Activated naive CD8-positive, alpha-beta T cell treated with anti-CD3 and anti-CD28 coated beads, Interleukin-2, amount 10 ng/mL, durations not matched to agents 7 days and 5 days (primary cell): ENCODE measurements around the gene ANKS3. TPM values are rescaled to one million over a fixed set of nuclear protein-coding genes. Genes with fewer than 3 reads are reported as not detected.

ENCODE experiments used
- ATAC-seq: fragments of 150-1000 bp; cut with Tn5 transposase; one replicate; pipeline ENCODE4 v1.10.0; 2021; ENCODE audit warnings: low read depth, moderate library complexity
- POLR2A ChIA-PET: fragments of 350-600 bp; sonication (Branson Sonifier 250); formaldehyde crosslinking; loops from one replicate; lab custom pipeline; 2021; ENCODE audit warnings: antibody characterized with exemption; lab: Charles Lee
- DNase-seq: peaks from one replicate; pipeline ENCODE4 v3.0.0; 2021
- H3K27ac Mint-ChIP-seq: one replicate; pipeline ENCODE4 v1.8.0; 2022; ENCODE audit warnings: mild to moderate bottlenecking, mixed read lengths
- H3K27me3 Mint-ChIP-seq: one replicate; pipeline ENCODE4 v1.8.0; 2022; ENCODE audit warnings: mild to moderate bottlenecking, moderate library complexity, mixed read lengths
- H3K36me3 Mint-ChIP-seq: one replicate; pipeline ENCODE4 v1.8.0; 2021; ENCODE audit warnings: mild to moderate bottlenecking, mixed read lengths
- H3K4me1 Mint-ChIP-seq: one replicate; pipeline ENCODE4 v1.8.0; 2021; ENCODE audit warnings: mixed read lengths
- H3K4me3 Mint-ChIP-seq: one replicate; pipeline ENCODE4 v1.8.0; 2022; ENCODE audit warnings: mild to moderate bottlenecking, moderate library complexity, mixed read lengths
- H3K9me3 Mint-ChIP-seq: one replicate; pipeline ENCODE4 v1.8.0; 2021; ENCODE audit warnings: mixed read lengths
- total RNA-seq, 2 experiments: library from RNA; stranded (reverse); gene quantifications; one replicate each; pipeline ENCODE4 v1.2.3, GENCODE V29; 2021

The ANKS3 gene
- total RNA-seq, 2 experiments from 2014 or later: 20.4 to 20.5 TPM

DNA sequence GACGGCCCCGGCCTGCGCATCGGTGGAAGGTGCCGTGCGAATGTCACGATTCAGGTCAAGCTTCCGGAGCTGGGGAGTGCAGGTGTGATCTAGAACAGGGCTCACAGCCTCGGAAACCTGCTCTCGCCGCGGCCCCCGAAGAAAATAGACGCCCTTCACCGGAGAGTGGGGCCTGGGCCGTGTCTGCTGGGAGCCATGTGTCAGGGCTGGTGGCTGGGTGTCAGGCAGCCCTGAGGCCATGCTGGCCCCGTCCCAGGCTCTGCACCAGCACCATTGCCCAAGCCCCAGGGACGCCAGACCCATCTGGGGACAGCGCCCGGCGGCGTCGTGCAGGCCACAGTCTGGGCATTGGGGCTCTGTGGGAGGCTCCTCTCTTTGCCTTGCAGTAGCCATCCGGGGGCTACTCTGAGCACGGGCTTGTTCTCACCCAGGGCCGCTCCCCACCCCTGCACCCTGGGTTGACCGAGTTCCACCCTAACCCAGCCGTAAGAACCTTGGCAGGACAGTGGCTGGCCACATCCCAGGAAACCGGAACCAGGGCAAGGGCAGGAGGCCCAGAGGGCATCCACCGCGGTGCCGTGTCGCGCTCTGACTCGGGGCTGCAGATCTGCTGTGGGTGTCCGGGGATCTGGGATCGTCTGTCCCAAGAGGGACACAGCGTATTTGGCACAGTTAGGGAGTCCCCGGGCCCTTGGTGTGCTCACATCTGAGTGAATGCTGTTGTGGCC lies 46.0 kb downstream of the ANKS3 start:
- H3K27ac Mint-ChIP-seq: no peak overlapping the region
- DNase-seq (no peak), ATAC-seq (no peak)
- peaks cover 5% of the 10 kb centered on the region for H3K36me3 Mint-ChIP-seq
- POLR2A ChIA-PET: no interaction called here
- H3K9me3 Mint-ChIP-seq: no peaks in the 10 kb centered on the region
- H3K4me3 Mint-ChIP-seq: no peak overlapping the region
- H3K4me1 Mint-ChIP-seq: peaks cover 7% of the 10 kb centered on the region
- no peaks in the 10 kb centered on the region for H3K27me3 Mint-ChIP-seq

DNA sequence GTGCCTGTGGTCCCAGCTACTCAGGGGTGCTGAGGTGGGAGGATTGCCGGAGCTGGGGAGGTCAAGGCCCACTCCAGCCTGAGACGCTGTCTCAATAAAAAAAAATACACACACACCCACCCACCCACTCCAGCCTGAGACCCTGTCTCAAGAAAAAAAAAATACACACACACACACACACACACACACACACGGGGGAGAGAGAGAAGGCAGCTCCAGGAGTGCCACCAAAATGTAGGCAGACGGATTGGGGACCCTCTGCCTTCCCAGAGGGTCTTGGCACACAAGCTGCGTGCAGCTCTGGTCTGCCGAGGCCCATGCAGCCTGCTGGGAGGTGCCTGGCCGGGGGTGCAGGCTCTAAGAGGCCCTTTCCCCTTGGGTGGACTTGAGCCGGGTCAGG lies 46.7 kb downstream of the ANKS3 start:
- Mint-ChIP-seq H3K27me3 (no peaks in the 10 kb centered on the region), H3K9me3 (no peaks in the 10 kb centered on the region)

DNA sequence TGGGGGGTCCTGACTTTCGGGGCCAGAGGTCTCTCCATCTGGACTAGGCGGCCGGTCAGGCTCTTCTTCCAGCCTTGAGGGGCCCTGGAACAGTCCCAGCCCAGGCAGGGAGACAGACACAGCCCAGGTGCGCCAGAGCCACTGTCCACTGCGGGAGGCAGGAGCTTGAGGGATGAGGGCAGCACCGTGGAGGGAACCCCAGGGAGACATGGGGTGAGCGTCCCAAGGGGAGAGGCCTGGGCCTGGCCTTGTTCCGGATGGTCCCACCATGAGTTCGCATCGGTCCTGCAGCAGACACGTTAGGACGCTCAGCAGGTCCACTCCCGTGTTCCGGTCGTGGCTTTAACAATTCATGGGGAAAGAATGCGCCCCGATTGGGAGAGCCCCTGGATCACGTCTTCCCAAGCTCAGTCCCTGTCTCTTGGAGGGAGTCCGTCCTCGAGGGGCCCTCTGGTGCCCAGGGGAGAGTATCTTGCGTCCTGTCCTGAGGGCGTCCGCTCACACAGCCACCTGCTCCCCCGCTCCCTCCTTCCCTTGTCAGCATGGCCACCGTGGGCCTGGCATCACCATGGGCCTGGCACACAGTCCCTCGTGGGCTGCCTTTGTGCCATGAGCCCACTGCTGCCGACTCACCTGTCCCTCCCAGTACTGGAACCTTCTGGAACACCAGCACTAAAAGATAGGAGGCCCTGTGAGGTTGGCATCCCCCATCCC lies 47.4 kb downstream of the ANKS3 start:
- no peak overlapping the region for H3K4me3 Mint-ChIP-seq
- no peaks in the 10 kb centered on the region for H3K9me3 Mint-ChIP-seq
- no peak for DNase-seq
- H3K36me3 Mint-ChIP-seq: peaks cover 7% of the 10 kb centered on the region
- ATAC-seq: no peak
- no peaks in the 10 kb centered on the region for H3K27me3 Mint-ChIP-seq
- H3K27ac Mint-ChIP-seq: no peak overlapping the region
- peaks cover 4% of the 10 kb centered on the region for H3K4me1 Mint-ChIP-seq
- POLR2A ChIA-PET: no interaction called here

More for the DNA sequence above, 46.7 kb downstream of the ANKS3 start:
- no peak overlapping the region for H3K4me3 Mint-ChIP-seq
- no peak for DNase-seq
- POLR2A ChIA-PET: no interaction called here
- no peak for ATAC-seq
- H3K36me3 Mint-ChIP-seq: peaks cover 7% of the 10 kb centered on the region
- H3K4me1 Mint-ChIP-seq: peaks cover 5% of the 10 kb centered on the region
- H3K27ac Mint-ChIP-seq: no peak overlapping the region

DNA sequence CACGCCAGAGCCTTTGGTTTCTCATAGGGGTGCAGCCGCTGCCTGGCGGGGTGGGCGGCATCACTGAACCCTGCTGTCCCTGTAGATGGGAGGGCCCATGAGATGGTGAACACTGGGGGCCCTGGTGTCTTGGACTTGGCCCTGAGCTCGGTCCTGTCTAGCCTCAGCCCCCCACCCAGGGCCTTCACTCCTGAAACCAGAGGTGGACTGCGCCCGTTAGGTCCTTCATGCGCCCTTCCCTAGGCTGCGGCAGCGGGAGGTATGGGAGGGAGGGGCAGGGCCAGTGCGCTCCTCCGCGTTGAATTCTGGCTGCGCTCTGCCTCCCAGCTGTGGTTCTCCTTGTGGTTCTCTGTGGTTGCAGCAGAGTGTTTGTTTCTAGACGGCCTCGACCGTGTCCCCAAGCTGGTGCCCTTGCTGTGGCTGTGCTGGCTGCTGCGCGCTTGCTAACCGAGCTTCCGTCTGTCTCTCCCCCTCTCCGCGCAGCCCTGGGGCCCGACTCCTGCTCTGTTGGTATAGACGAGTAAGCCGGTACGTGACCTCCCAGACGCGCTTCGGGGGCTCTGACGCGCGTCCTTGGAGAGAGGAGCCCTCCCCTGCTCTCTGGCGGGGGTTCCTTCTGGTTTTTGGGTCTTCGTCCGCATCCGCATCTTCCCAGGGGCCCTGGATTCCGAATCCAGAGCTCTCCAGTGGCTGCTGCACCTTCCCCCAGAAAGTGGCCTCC lies 48.1 kb downstream of the ANKS3 start:
- DNase-seq (no peak), ATAC-seq (no peak)
- POLR2A ChIA-PET: no interaction called here
- no peak overlapping the region for H3K27ac Mint-ChIP-seq
- no peak overlapping the region for H3K4me3 Mint-ChIP-seq
- peaks cover 7% of the 10 kb centered on the region for H3K36me3 Mint-ChIP-seq
- no peaks in the 10 kb centered on the region for H3K27me3 Mint-ChIP-seq
- H3K9me3 Mint-ChIP-seq: no peaks in the 10 kb centered on the region
- H3K4me1 Mint-ChIP-seq: peaks cover 5% of the 10 kb centered on the region

DNA sequence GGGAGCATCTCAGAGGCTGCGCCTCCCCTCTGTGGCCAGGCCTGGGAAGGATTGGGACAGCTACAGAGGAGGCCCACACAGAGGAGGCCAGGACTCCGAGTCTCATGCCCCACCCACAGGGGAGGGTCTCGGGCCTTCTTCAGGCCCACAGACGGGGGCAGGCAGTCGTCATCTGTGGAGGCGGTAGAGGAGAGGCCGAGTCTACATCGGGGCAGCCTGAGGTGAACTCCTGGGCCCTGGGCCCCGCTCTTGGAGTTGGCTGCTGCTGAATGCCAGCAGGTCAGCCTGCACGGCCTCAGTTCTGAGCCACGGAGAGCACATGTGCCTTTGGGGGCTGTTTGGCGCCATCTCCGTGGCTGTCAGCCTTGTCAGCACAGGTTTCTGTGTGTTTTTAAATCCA lies 48.8 kb downstream of the ANKS3 start:
- DNase-seq: no peak
- Mint-ChIP-seq H3K27ac (no peak overlapping the region), H3K4me3 (no peak overlapping the region), H3K9me3 (no peaks in the 10 kb centered on the region), H3K36me3 (peaks cover 5% of the 10 kb centered on the region), H3K4me1 (peaks cover 5% of the 10 kb centered on the region), H3K27me3 (no peaks in the 10 kb centered on the region)
- no peak for ATAC-seq
- POLR2A ChIA-PET: interaction anchor here (1.0 to 1.3 kb wide), 2 partner anchors 8 to 16 kb away, joined by 4 read pairs; no protein-coding TSS in a partner anchor

DNA sequence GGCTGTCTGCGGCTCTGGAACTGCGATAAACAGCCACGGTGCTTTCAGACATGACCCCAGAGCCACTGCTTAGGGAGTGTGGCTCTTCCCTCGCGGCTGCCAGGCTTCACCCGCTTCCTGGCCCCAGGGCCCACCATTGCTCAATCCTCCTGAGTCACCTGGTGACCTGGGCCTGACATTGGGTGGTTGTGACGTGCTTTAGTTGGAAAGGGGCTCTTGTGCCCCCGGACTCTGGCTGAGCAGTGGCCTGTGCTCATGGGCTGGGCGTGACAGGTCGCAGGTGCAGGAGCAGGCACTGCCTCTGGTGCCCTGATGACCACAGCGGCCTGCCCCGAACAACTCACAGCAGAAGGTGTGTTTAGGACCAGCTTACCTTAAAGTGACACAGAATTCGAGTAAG lies 49.3 kb downstream of the ANKS3 start:
- no peak overlapping the region for H3K4me3 Mint-ChIP-seq
- H3K27me3 Mint-ChIP-seq: no peaks in the 10 kb centered on the region
- no peak for ATAC-seq
- POLR2A ChIA-PET: interaction anchor here (1.0 to 1.3 kb wide), 2 partner anchors 9 to 16 kb away, joined by 4 read pairs; no protein-coding TSS in a partner anchor
- DNase-seq: no peak
- H3K36me3 Mint-ChIP-seq: peaks cover 5% of the 10 kb centered on the region
- no peaks in the 10 kb centered on the region for H3K9me3 Mint-ChIP-seq
- H3K27ac Mint-ChIP-seq: peak overlapping the region; percentile 70
- peaks cover 5% of the 10 kb centered on the region for H3K4me1 Mint-ChIP-seq

DNA sequence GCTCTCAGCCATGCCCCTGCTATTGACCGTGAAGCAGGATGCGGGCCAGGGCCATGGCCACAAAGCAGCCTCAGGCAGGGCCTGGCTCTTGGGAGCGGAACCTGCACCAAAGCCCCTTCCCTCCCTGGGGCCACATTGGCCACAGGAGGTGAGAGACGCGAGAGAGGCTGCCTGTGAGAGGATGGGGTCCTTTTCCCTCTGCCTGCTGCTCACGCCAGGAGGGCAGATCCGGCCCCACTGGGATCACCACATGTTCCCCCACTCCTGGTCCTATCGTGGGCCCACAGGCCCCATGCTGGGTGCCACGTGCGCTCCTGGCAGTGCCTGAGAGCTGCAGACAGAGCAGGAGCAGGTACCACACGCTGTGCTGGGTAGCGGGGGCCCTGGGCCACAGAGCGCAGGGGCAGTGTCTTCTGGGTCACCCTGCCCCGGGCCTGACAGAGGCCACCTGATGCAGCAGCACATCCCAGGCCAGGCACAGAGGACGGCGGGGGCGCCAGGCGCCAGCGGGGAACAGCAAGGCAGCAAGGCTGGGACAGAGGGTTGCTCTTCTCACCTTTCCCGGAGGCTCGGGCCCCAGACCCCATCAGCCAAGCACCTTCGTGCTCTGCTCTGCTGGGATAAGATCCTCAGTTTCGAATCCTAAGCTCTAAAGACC lies 49.9 kb downstream of the ANKS3 start:
- Mint-ChIP-seq H3K36me3 (peaks cover 5% of the 10 kb centered on the region), H3K4me3 (no peak overlapping the region), H3K27ac (no peak overlapping the region), H3K9me3 (no peaks in the 10 kb centered on the region), H3K27me3 (no peaks in the 10 kb centered on the region), H3K4me1 (peaks cover 6% of the 10 kb centered on the region)
- POLR2A ChIA-PET: interaction anchor here (1.0 to 1.3 kb wide), 2 partner anchors 10 to 15 kb away, joined by 4 read pairs; no protein-coding TSS in a partner anchor
- DNase-seq: no peak
- no peak for ATAC-seq

DNA sequence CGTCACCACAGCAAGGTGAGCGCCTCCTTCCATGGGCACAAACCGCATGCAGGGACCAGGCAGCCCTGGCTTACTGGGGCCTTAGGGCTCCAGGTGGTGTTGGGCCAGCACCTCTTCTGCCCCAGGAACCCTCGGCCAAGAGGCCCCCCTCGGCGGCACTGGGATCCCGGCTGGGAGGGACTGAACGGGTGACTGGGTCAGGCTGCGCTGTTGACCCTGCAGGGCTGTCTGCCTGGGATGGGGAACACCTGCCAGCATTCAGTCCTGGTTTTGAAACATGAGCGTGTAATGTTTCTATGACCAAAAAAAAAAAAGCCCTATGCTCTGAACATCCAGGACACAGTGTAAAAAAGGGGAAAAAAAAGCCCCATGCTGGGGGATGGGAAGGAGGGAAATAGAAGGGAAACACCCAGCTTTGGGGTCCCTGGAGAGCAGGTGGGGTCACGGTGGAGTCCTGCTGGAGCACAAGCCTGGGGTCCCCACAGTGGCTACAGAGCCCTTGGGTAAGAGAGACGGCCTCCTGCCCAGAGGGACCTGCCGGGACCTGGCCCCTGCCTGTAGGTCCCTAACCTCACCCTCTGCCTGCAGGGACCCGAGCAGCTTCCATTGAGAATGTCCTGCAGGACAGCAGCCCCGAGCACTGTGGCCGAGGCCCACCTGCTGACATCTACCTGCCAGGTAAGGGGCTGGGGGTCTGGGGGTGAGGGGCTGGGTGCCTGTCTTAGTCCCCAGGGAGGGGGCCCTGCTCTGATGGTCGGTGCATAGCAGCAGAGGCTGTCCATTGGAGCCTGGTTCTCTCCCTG lies 50.6 kb downstream of the ANKS3 start:
- H3K4me3 Mint-ChIP-seq: no peak overlapping the region
- ATAC-seq (no peak), DNase-seq (no peak)
- no peaks in the 10 kb centered on the region for H3K9me3 Mint-ChIP-seq
- H3K4me1 Mint-ChIP-seq: peaks cover 11% of the 10 kb centered on the region
- H3K27me3 Mint-ChIP-seq: no peaks in the 10 kb centered on the region
- H3K36me3 Mint-ChIP-seq: peaks cover 5% of the 10 kb centered on the region
- POLR2A ChIA-PET: interaction anchor here (0.7 to 2.7 kb wide), 3 partner anchors 8 to 51 kb away, joined by 3 to 8 read pairs (median 4); partner anchors contain the start of genes ANKS3 and DNAAF8
- H3K27ac Mint-ChIP-seq: peak overlapping the region; percentile 9

DNA sequence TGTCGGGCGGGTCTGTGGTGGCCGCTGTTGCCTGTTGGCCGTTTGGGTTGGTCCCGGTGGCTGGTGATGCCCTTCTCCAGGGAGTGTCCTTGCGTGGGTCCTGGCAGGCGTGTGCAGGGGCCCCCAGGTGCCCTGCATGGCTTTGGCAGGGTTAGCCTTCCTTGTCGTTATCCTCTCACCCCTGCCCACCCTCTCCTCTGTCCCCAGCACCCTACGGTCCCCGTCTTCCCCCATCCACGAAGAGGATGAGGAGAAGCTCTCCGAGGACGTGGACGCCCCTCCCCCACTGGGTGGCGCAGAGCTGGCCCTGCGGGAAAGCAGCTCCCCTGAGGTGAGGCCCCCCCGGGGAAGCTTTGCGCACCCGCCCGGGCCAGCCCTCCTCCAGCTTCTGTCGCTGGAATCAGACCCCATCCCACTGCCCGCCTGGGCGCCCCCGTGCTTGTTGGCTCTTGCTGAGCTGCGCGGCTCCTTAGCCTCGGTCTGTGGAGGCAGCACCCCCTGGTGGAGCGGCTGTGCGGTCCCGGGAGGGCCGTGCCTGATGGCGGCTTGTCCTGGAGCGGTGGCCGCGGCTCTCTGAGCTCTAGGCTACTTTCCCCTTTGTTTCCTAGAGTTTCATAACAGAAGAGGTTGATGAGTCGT lies 51.3 kb downstream of the ANKS3 start:
- Mint-ChIP-seq H3K9me3 (no peaks in the 10 kb centered on the region), H3K27me3 (no peaks in the 10 kb centered on the region), H3K4me3 (no peak overlapping the region), H3K4me1 (peaks cover 16% of the 10 kb centered on the region), H3K36me3 (peaks cover 10% of the 10 kb centered on the region), H3K27ac (peak overlapping the region; percentile 86)
- POLR2A ChIA-PET: interaction anchor here (0.7 to 2.7 kb wide), 3 partner anchors 9 to 52 kb away, joined by 3 to 8 read pairs (median 4); partner anchors contain the start of genes ANKS3 and DNAAF8
- DNase-seq (peak; percentile 65), ATAC-seq (peak; percentile 38)

DNA sequence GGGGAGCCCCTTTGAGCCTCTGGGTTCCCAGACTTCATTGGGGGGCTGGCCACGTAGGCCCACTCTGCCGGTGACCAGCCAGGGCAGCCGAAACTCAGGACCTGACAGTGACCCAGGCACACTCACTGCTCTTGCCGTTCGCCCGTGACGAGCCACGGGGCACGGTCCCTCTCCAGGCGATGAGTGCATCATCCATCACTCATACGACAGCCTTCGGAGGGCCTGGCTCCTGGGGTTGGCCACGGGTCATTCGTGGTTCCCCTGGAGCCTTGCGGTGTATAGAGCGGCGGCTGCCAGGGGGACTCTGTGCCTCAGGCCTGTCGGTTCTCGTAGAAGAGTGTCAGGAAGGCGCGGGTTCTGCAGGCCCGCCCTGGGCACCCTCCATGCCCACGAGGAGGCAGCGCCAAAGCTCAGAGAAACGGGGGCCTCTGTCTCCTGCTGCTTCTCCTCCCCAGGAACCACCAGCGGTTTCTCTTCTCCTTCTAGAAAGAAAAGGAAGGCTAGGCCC lies 51.9 kb downstream of the ANKS3 start:
- H3K4me3 Mint-ChIP-seq: peak overlapping the region; percentile 57
- POLR2A ChIA-PET: interaction anchor here (1.1 to 2.7 kb wide), 2 partner anchors 10 to 52 kb away, joined by 4 to 8 read pairs; partner anchors contain the start of genes ANKS3 and DNAAF8
- H3K27me3 Mint-ChIP-seq: no peaks in the 10 kb centered on the region
- no peaks in the 10 kb centered on the region for H3K9me3 Mint-ChIP-seq
- H3K27ac Mint-ChIP-seq: peak overlapping the region; percentile 86
- peaks cover 17% of the 10 kb centered on the region for H3K4me1 Mint-ChIP-seq
- DNase-seq: no peak
- ATAC-seq: no peak
- H3K36me3 Mint-ChIP-seq: peaks cover 10% of the 10 kb centered on the region

DNA sequence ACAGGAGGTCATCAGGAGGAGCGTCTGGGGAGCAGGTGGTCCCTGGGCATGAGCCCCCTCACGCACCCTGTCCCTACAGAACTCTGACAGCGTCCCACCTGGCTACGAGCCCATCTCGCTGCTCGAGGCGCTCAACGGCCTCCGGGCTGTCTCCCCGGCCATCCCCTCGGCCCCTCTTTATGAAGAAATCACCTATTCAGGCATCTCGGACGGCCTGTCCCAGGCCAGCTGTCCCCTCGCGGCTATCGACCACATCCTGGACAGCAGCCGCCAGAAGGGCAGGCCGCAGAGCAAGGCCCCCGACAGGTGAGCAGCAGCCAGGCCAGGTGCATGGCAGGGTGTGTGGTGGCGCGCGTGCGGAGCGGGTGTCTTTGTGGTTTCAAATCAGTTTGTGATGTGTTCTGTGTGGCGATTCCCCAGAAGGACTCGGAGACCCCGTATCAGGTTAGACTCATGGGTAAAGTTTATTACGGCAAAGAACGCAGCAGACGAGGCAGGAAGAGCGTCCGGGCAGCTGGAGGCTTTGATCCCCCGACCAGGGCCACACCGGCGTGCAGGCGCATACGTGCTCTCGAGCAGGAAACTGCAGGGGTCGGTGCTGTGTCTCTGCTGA lies 52.5 kb downstream of the ANKS3 start:
- POLR2A ChIA-PET: interaction anchor here (0.7 to 2.7 kb wide), 3 partner anchors 10 to 56 kb away, joined by 3 to 8 read pairs (median 7); no protein-coding TSS in a partner anchor
- H3K36me3 Mint-ChIP-seq: peaks cover 10% of the 10 kb centered on the region

More for the DNA sequence above, 52.5 kb downstream of the ANKS3 start:
- Mint-ChIP-seq H3K9me3 (no peaks in the 10 kb centered on the region), H3K27me3 (no peaks in the 10 kb centered on the region), H3K27ac (peak overlapping the region; percentile 86), H3K4me1 (peaks cover 23% of the 10 kb centered on the region), H3K4me3 (peak overlapping the region; percentile 57)
- peak; percentile 54 for DNase-seq
- ATAC-seq: peak; percentile 68
